Heart right ventricle (tissue), 16 donors: ENCODE data around the gene PLEKHA5. TPM values are rescaled to one million over a fixed set of nuclear protein-coding genes. Genes with fewer than 3 reads are reported as not detected.

ENCODE experiments used
- ATAC-seq, 8 donors: fragments of 200-7000 bp; cut with Tn5 transposase; one replicate each; pipeline ENCODE4 v1.9.1; 2020; ENCODE audit warnings: mild to moderate bottlenecking in 8 of 8, moderate library complexity in 8 of 8, moderate number of reproducible peaks in 1 of 8
- DNase-seq, 2 donors: peaks; one replicate each; pipeline ENCODE4 v3.0.0-alpha.2; 2020
- H3K27ac ChIP-seq, 10 donors: fragments of 200-600 bp; sonication (generic) in 2 of 10; one replicate each; pipeline versions ENCODE4 v1.5.0 to v1.8.0; 2020 to 2022; ENCODE audit warnings: mild to moderate bottlenecking in 3 of 10
- H3K27me3 ChIP-seq, 7 donors: fragments of 200-600 bp; one replicate each; pipeline ENCODE4 v1.8.0; 2021 to 2022; ENCODE audit warnings: mild to moderate bottlenecking in 2 of 7
- H3K36me3 ChIP-seq, 9 donors: fragments of 200-600 bp; sonication (generic) in 1 of 9; one replicate each; pipeline versions ENCODE4 v1.5.0 to v1.8.0; 2020 to 2022; ENCODE audit warnings: mild to moderate bottlenecking in 2 of 9
- H3K4me1 ChIP-seq, 9 donors: fragments of 200-600 bp; sonication (generic) in 1 of 9; one replicate each; pipeline versions ENCODE4 v1.5.0 to v1.8.0; 2020 to 2022; ENCODE audit warnings: mild to moderate bottlenecking in 4 of 9
- H3K4me3 ChIP-seq, 10 donors: fragments of 200-600 bp; sonication (generic) in 2 of 10; one replicate each; pipeline versions ENCODE4 v1.5.0 to v1.8.0; 2020 to 2022; ENCODE audit warnings: mild to moderate bottlenecking in 7 of 10, moderate library complexity in 2 of 10
- H3K9me3 ChIP-seq, 11 donors: fragments of 200-600 bp in 10 of 11; sonication (generic) in 2 of 11; one replicate each; pipeline versions ENCODE4 v1.5.0 to v1.8.0; 2013 to 2022; ENCODE audit warnings: mild to moderate bottlenecking in 2 of 11, control low read depth in 1 of 11, moderate library complexity in 1 of 11
- CTCF ChIP-seq, 9 donors: fragments of 200-600 bp; sonication (generic) in 2 of 9; IDR thresholded peaks; one replicate each; pipeline versions ENCODE4 v1.5.0 to v1.8.0; 2021 to 2022; ENCODE audit warnings: antibody characterized with exemption in 9 of 9, mild to moderate bottlenecking in 5 of 9, moderate library complexity in 1 of 9
- WGBS, 2 donors: extraction: QIAGEN DNeasy Blood & Tissue Kit; methylation state at CpG; one replicate each; pipeline ENCODE4 v1.1.7; 2013; ENCODE audit warnings: inconsistent platforms in 1 of 2; 5-methylcytosine and 5-hydroxymethylcytosine counted together
- intact Hi-C, 10 donors: fragments of 100-400 bp; cut with DNase I; formaldehyde crosslinking; loops; one replicate each; pipeline versions ENCODE4 v1.11.1 to v1.14.2; 2022
- polyA plus RNA-seq, 2 donors: library from polyadenylated mRNA; stranded (reverse); fragments of 200-250 nt; gene quantifications; one replicate each; pipeline ENCODE4 v1.2.3, GENCODE V29; 2013
- total RNA-seq, 10 donors: library from RNA; stranded (reverse); fragmentation: NEBNext Ultra II Directional in 3 of 10; extraction: Animal tissue kit (Norgen Biotek cat#: 25700) in 3 of 10; gene quantifications; one replicate each; pipeline versions ENCODE4 v1.2.1 to v1.2.4, GENCODE V29; 2021 to 2023
- donor health status: Arrhythmogenic right ventricular cardiomyopathy.
- donor health status: ischemic (EF 13 %, LVEDD 7.1; RV severe dilation, severe dysfunction).
- donor health status: healthy with polysubstance abuse.
- donor health status: DM: no; HTN: yes; CAD: no.
- donor health status: DM: no; HTN: no; CAD: no.
- donor health status: ischemic (EF 25% LVEDD 6.9; RV normal size, moderate dysfunction).
- donor health status: ischemic (EF 25% LVEDD 5.7; RV mildly dilated, moderate dysfunction).
- donor health status: healthy.
- donor health status: DM: yes; HTN: yes; CAD: no.
- donor health status: Ischemic cardiomyopathy.
- donor health status: ischemic (EF 35%, LVEDD 5.7; RV mildly dilated, moderate dysfunction).
- donor health status: nonischemic (EF 11% LVEDD 7.7; RV severe dilation, severe dysfunction).
- donor health status: DM: yes; HTN: yes; CAD: no.
- donor health status: PGD.
- donor health status: ischemic (EF 29% LVEDD 5.4; RV normal size, mild dysfunction).
- donor health status: nonischemic (EF 23%, LVEDD 6.1; RV moderate dilation, normal function).

PLEKHA5 gene
- total and polyA plus RNA-seq, 12 donors = 11.8 to 77.1 (median 61.8) TPM

DNA sequence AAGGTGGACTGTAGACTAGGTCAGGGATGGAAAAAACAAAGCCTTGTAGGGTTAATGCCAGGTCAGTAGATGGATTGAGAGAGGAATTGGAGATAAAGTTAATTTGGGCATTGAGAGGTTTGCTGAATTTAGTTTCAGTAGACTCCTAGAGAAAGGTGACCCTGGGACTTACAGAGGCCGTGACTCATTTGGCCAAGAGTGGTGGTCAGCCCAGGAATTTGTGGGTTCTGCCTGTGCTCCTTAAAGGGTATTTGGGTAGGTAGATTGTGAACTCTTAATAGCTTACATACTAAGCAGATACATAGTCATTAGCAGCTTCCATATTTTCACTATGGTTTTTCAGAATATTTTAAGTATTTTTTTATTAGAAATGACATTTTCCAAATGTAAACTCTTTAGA lies 21.8 kb downstream of the PLEKHA5 start:
- Histone ChIP-seq H3K27me3 (no peaks in the 10 kb centered on the region), H3K4me3 (no peak overlapping the region), H3K4me1 (peaks cover 6 to 60% (median 27%) of the 10 kb centered on the region in 9 donors), H3K9me3 (no peaks in the 10 kb centered on the region), H3K27ac (peak overlapping the region; percentile 36 to 87 (median 76)), H3K36me3 (peaks cover 0 to 7% (median 0%) of the 10 kb centered on the region in 9 donors)
- intact Hi-C loops = no loop called here
- peak in 5 of 8 donors; percentile 19 to 60 (median 23) for ATAC-seq
- WGBS, 2 donors = 45 to 81% methylated on average over 1 of the region's 1 CpG
- DNase-seq = no peak
- TF ChIP-seq CTCF (IDR thresholded peaks at IDR 0.05) = no peak

GRCh38 chr12:19153396-19153795 lies 23.9 kb downstream of the PLEKHA5 start:
- Histone ChIP-seq H3K36me3 (no peaks in the 10 kb centered on the region), H3K4me1 (peaks cover 8 to 73% (median 32%) of the 10 kb centered on the region in 9 donors), H3K27ac (peak overlapping the region in 4 of 10 donors; percentile 81 to 87 (median 85)), H3K27me3 (no peaks in the 10 kb centered on the region), H3K4me3 (no peak overlapping the region), H3K9me3 (no peaks in the 10 kb centered on the region)
- WGBS, 2 donors = 50% methylated on average over 2 of the region's 2 CpGs
- no peak for TF ChIP-seq CTCF (IDR thresholded peaks at IDR 0.05)
- ATAC-seq (no peak), DNase-seq (no peak)
- intact Hi-C loops = no loop called here

GRCh38 chr12:19154686-19155085 lies 25.2 kb downstream of the PLEKHA5 start:
- no peak for TF ChIP-seq CTCF (IDR thresholded peaks at IDR 0.05)
- peaks cover 8 to 82% (median 34%) of the 10 kb centered on the region in 9 donors for H3K4me1 ChIP-seq
- 23 to 34% methylated on average over 2 of the region's 2 CpGs for WGBS, 2 donors
- no peaks in the 10 kb centered on the region for H3K9me3 ChIP-seq
- H3K27me3 ChIP-seq = no peaks in the 10 kb centered on the region
- intact Hi-C loops = no loop called here
- no peaks in the 10 kb centered on the region for H3K36me3 ChIP-seq
- peak in 1 of 8 donors; percentile 36 for ATAC-seq
- DNase-seq = no peak
- H3K27ac ChIP-seq = peak overlapping the region in 8 of 10 donors; percentile 51 to 87 (median 66)
- no peak overlapping the region for H3K4me3 ChIP-seq

DNA sequence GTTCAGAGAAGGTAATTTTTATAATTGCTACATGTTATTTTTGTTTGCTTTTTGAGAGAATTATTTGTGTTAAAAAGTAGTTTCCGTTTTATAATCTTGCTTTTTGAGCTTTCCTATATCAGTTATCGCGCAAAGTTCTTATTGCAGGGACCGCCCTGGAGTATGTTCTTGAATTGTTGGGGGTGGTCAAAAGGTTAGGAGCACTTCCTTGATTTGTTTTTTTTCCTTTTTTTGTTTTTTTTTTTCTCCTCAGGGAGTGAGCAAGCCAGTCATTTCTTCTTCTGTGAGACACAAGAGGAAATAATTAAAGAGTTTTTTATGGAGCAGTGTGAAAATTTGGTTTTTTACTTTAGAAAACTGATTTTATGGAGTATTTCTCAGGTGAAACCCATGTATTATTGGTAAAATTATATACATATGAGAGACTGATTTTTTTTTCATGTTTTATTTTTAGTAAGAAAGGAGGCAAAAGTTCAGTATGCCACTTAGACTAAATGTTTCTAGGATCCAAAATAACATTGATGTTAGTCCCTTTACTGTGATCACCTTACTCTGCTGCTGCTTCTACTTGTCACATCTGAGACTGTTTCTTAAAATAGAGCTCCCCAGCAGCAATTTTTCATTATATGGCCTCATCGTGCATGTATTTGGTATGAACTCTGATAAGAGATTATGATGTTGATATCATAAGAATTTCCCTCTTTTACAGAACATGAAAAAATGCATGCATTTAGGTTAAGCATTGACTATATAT lies 26.6 kb downstream of the PLEKHA5 start:
- 28 to 38% methylated on average over 5 of the region's 5 CpGs for WGBS, 2 donors
- DNase-seq (no peak), ATAC-seq (peak in 3 of 8 donors; percentile 38 to 62 (median 61))
- no peaks in the 10 kb centered on the region for H3K36me3 ChIP-seq
- H3K27ac ChIP-seq = peak overlapping the region; percentile 17 to 87 (median 59)
- H3K4me3 ChIP-seq = peak overlapping the region in 1 of 10 donors; percentile 0
- TF ChIP-seq CTCF (IDR thresholded peaks at IDR 0.05) = no peak
- H3K9me3 ChIP-seq = no peaks in the 10 kb centered on the region
- H3K4me1 ChIP-seq = peaks cover 8 to 74% (median 36%) of the 10 kb centered on the region in 9 donors
- no peaks in the 10 kb centered on the region for H3K27me3 ChIP-seq
- intact Hi-C loops = no loop called here
